SK-N-SH (cell line): ENCODE measurements around the gene KRT24. TPM values are rescaled to one million over a fixed set of nuclear protein-coding genes. Genes with fewer than 3 reads are reported as not detected.

Source experiments
- CTCF ChIA-PET: fragments of 300-600, 350-600 bp; formaldehyde crosslinking; extraction: SDS; loops from one replicate; lab custom pipeline; 2021; lab: Yijun Ruan, JAX
- POLR2A ChIA-PET: fragments of 350-600 bp; sonication (Branson Sonifier 250); formaldehyde crosslinking; extraction: SDS; loops from one replicate; lab custom pipeline; 2020; ENCODE audit warnings: antibody characterized with exemption, inconsistent platforms; lab: Yijun Ruan, JAX
- DNase-seq: peaks from one replicate; pipeline ENCODE4 v3.0.0; 2012
- H2AFZ ChIP-seq: fragments of 200-600 bp; sonication (generic); 2 replicates; pipeline ENCODE4 v1.8.1; 2016; ENCODE audit warnings: antibody characterized with exemption, mild to moderate bottlenecking, low read depth
- H3F3A ChIP-seq: fragments of 200-600 bp; sonication (generic); replicated peaks from 2 replicates; pipeline ENCODE3; 2016; ENCODE audit warnings: antibody characterized with exemption, mild to moderate bottlenecking; ENCODE audit not compliant: insufficient read depth
- H3K27ac ChIP-seq, 2 experiments: fragments of 200-500 bp in 1 of 2; fragments of 200-600 bp in 1 of 2; sonication (Bioruptor generic) in 1 of 2; sonication (generic), shearing (Covaris generic) in 1 of 2; 2 replicates each; pipeline versions ENCODE4 v1.5.1 to v1.6.1; 2014 to 2016; ENCODE audit warnings: low read depth in 2 of 2, inconsistent platforms in 1 of 2, low read length in 1 of 2, mild to moderate bottlenecking in 1 of 2, mixed read lengths in 1 of 2
- H3K27me3 ChIP-seq: fragments of 200-600 bp; sonication (generic), shearing (Covaris generic); 2 replicates; pipeline ENCODE4 v1.6.1; 2016; ENCODE audit warnings: mixed run types; ENCODE audit not compliant: insufficient read depth
- H3K36me3 ChIP-seq, 2 experiments: fragments of 200-500 bp in 1 of 2; fragments of 200-600 bp in 1 of 2; sonication (Bioruptor generic) in 1 of 2; sonication (generic) in 1 of 2; replicated peaks in 1 of 2; 2 replicates each; pipeline versions ENCODE3 to v1.5.1; 2014 to 2016; ENCODE audit warnings: low read length in 1 of 2, mild to moderate bottlenecking in 1 of 2; ENCODE audit not compliant: insufficient read depth in 2 of 2, control insufficient read depth in 1 of 2
- H3K4me1 ChIP-seq, 2 experiments: fragments of 200-500 bp in 1 of 2; fragments of 200-600 bp in 1 of 2; sonication (Bioruptor generic) in 1 of 2; sonication (generic), shearing (Covaris generic) in 1 of 2; 2 replicates each; pipeline versions ENCODE4 v1.5.1 to v1.6.1; 2014 to 2016; ENCODE audit warnings: low read depth in 1 of 2, low read length in 1 of 2, mixed run types in 1 of 2; ENCODE audit not compliant: insufficient read depth in 2 of 2, control insufficient read depth in 1 of 2
- H3K4me2 ChIP-seq: fragments of 200-600 bp; sonication (generic), shearing (Covaris generic); 2 replicates; pipeline ENCODE4 v1.6.1; 2017; ENCODE audit warnings: mixed run types
- H3K4me3 ChIP-seq, 2 experiments: fragments of 200-500 bp in 1 of 2; fragments of 200-600 bp in 1 of 2; sonication (Bioruptor generic) in 1 of 2; sonication (generic), shearing (Covaris generic) in 1 of 2; 2 replicates each; pipeline versions ENCODE4 v1.5.1 to v1.8.1; 2014 to 2016; ENCODE audit warnings: low read depth in 2 of 2, inconsistent platforms in 1 of 2, low read length in 1 of 2, mild to moderate bottlenecking in 1 of 2, mixed read lengths in 1 of 2, moderate library complexity in 1 of 2
- H3K79me2 ChIP-seq: fragments of 200-600 bp; sonication (generic); 2 replicates; pipeline ENCODE4 v1.8.1; 2017; ENCODE audit warnings: mild to moderate bottlenecking; ENCODE audit not compliant: insufficient read depth
- H3K9ac ChIP-seq: fragments of 200-600 bp; sonication (generic); 2 replicates; pipeline ENCODE4 v1.6.1; 2017; ENCODE audit warnings: mixed run types
- H3K9me2 ChIP-seq: fragments of 200-600 bp; sonication (generic); 2 replicates; pipeline ENCODE4 v1.6.1; 2017; ENCODE audit warnings: mixed run types
- H3K9me3 ChIP-seq: fragments of 200-600 bp; sonication (generic); 2 replicates; pipeline ENCODE4 v1.6.1; 2017; ENCODE audit warnings: mixed run types, mild to moderate bottlenecking, moderate library complexity
- H4K20me1 ChIP-seq: fragments of 200-600 bp; sonication (generic); 2 replicates; pipeline ENCODE4 v1.6.1; 2017; ENCODE audit warnings: mild to moderate bottlenecking, mixed run types; ENCODE audit not compliant: insufficient read depth
- FOSL2 ChIP-seq: IDR thresholded peaks from 2 replicates; pipeline ENCODE4 v1.4.0; 2012; ENCODE audit warnings: low read depth, mild to moderate bottlenecking, moderate library complexity, borderline replicate concordance
- FOXM1 ChIP-seq: IDR thresholded peaks from 2 replicates; pipeline ENCODE4 v1.4.0; 2012; ENCODE audit warnings: low read depth, mild to moderate bottlenecking
- MAX ChIP-seq: IDR thresholded peaks from 2 replicates; pipeline ENCODE4 v1.4.0; 2012; ENCODE audit warnings: low read depth
- MXI1 ChIP-seq: IDR thresholded peaks from 2 replicates; pipeline ENCODE4 v1.6.1; 2012; ENCODE audit warnings: mild to moderate bottlenecking, low read depth, low read length, improper control_type of control experiment
- NFIC ChIP-seq: IDR thresholded peaks from 2 replicates; pipeline ENCODE4 v1.4.0; 2012; ENCODE audit warnings: borderline replicate concordance
- PBX3 ChIP-seq: IDR thresholded peaks from 2 replicates; pipeline ENCODE4; 2012
- RAD21 ChIP-seq: IDR thresholded peaks from 2 replicates; pipeline ENCODE4 v1.6.1; 2012; ENCODE audit warnings: mild to moderate bottlenecking, low read length
- RCOR1 ChIP-seq: fragments of 150-350 bp; IDR thresholded peaks from 2 replicates; pipeline ENCODE4 v1.6.1; 2017; ENCODE audit warnings: antibody characterized with exemption, low read length
- REST ChIP-seq: IDR thresholded peaks from 2 replicates; pipeline ENCODE4 v1.6.1; 2012; ENCODE audit warnings: mild to moderate bottlenecking, low read depth, low read length, moderate library complexity
- RFX5 ChIP-seq: IDR thresholded peaks from 2 replicates; pipeline ENCODE4 v1.6.1; 2012; ENCODE audit warnings: mild to moderate bottlenecking, improper control_type of control experiment, low read length
- SIN3A ChIP-seq: IDR thresholded peaks from 2 replicates; pipeline ENCODE4 v1.6.1; 2012; ENCODE audit warnings: low read depth, mild to moderate bottlenecking, low read length, moderate library complexity, borderline replicate concordance
- SMC3 ChIP-seq: IDR thresholded peaks from 2 replicates; pipeline ENCODE4 v1.6.1; 2012; ENCODE audit warnings: low read depth, low read length, improper control_type of control experiment
- TAF1 ChIP-seq: IDR thresholded peaks from 2 replicates; pipeline ENCODE4 v1.6.1; 2012; ENCODE audit warnings: low read depth, mild to moderate bottlenecking, low read length, moderate library complexity, borderline replicate concordance
- TCF12 ChIP-seq: IDR thresholded peaks from 2 replicates; pipeline ENCODE4 v1.4.0; 2012
- TEAD4 ChIP-seq: IDR thresholded peaks from 2 replicates; pipeline ENCODE4 v1.4.0; 2012; ENCODE audit warnings: mild to moderate bottlenecking, borderline replicate concordance; ENCODE audit not compliant: insufficient read depth
- USF1 ChIP-seq: IDR thresholded peaks from 2 replicates; pipeline ENCODE4 v1.4.0; 2012; ENCODE audit warnings: low read depth, borderline replicate concordance
- USF2 ChIP-seq: fragments of 150-350 bp; IDR thresholded peaks from 2 replicates; pipeline ENCODE4 v1.6.1; 2017; ENCODE audit warnings: antibody characterized with exemption, low read length, low read depth, borderline replicate concordance
- YY1 ChIP-seq: IDR thresholded peaks from 2 replicates; pipeline ENCODE4 v1.4.0; 2012; ENCODE audit warnings: low read depth, mild to moderate bottlenecking
- ZBTB33 ChIP-seq: IDR thresholded peaks from 2 replicates; pipeline ENCODE4 v1.4.0; 2012; ENCODE audit warnings: low read depth, borderline replicate concordance
- WGBS: methylation state at CpG from one replicate; pipeline ENCODE4 v1.1.6; 2017; ENCODE audit warnings: low lambda C conversion rate; 5-methylcytosine and 5-hydroxymethylcytosine counted together
- polyA plus RNA-seq, 3 experiments: library from polyadenylated mRNA; depleted of rRNA; stranded (reverse); fragments of >200 nt; gene quantifications; 2 replicates each; pipeline ENCODE4 v1.2.3, GENCODE V29; 2012

Gene KRT24
- polyA plus RNA-seq, 1 of the 3 experiments (the other 2 are of a cell fraction): not detected

- Histone ChIP-seq H3K36me3 (no peaks in the 10 kb centered on the region), H4K20me1 (no peaks in the 10 kb centered on the region)
- POLR2A ChIA-PET: no interaction called here
- no peak for DNase-seq
- CTCF ChIA-PET: no interaction called here
- TF ChIP-seq RFX5: no peak
- TF ChIP-seq FOSL2: no peak
- TF ChIP-seq YY1: no peak
- TF ChIP-seq, all 33 proteins: peak for 0
- no peak overlapping the region for H3K4me3 ChIP-seq
- H3K4me1 ChIP-seq: no peaks in the 10 kb centered on the region
- no peaks in the 10 kb centered on the region for H3K79me2 ChIP-seq
- H3K27me3 ChIP-seq: peaks cover 74% of the 10 kb centered on the region
- no peak overlapping the region for H2AFZ ChIP-seq
- no peaks in the 10 kb centered on the region for H3K9me3 ChIP-seq
- H3K9ac ChIP-seq: no peak overlapping the region
- H3F3A ChIP-seq: no peaks in the 10 kb centered on the region
- H3K9me2 ChIP-seq: no peaks in the 10 kb centered on the region
- H3K27ac ChIP-seq: no peak overlapping the region
- H3K4me2 ChIP-seq: no peak overlapping the region
Observed at GRCh38 chr17:40680998-40681397, 22.6 kb downstream of the KRT24 start.

GRCh38 chr17:40679523-40679907 is 24.0 kb downstream of the KRT24 start:
- Histone ChIP-seq H3K36me3 (no peaks in the 10 kb centered on the region), H3K4me2 (no peak overlapping the region), H3K27me3 (peaks cover 75% of the 10 kb centered on the region), H3K9me3 (no peaks in the 10 kb centered on the region), H3K27ac (no peak overlapping the region), H3K79me2 (no peaks in the 10 kb centered on the region), H3K4me1 (no peaks in the 10 kb centered on the region), H2AFZ (no peak overlapping the region), H3K9me2 (no peaks in the 10 kb centered on the region), H3K4me3 (no peak overlapping the region), H3K9ac (no peak overlapping the region), H3F3A (no peaks in the 10 kb centered on the region), H4K20me1 (no peaks in the 10 kb centered on the region)
- 10% methylated on average over 2 of the region's 2 CpGs for whole genome bisulfite sequencing
- ChIA-PET POLR2A (no interaction called here), CTCF (interaction anchor here (0.6 kb wide), 1 partner anchor 25 kb away, joined by 3 read pairs; the partner anchor contains the start of gene KRT24)
- no peak for DNase-seq
- TF ChIP-seq ZBTB33 (no peak), RCOR1 (no peak), RAD21 (no peak), TAF1 (no peak), TEAD4 (no peak), REST (no peak), FOXM1 (no peak), MAX (no peak), NFIC (no peak), PBX3 (no peak), SMC3 (no peak), FOSL2 (no peak), MXI1 (no peak), USF1 (no peak), USF2 (no peak), SIN3A (no peak), TCF12 (no peak)
